GM19025 (cell line): ENCODE data around the gene BBX.
A peak's percentile ranks its signal among the peaks of the same experiment; 100 is the strongest.

Source experiments
- ATAC-seq: cut with Tn5 transposase; IDR thresholded peaks from one replicate; pipeline ENCODE4 v1.9.1; 2021; ENCODE audit warnings: mild to moderate bottlenecking, low read depth, moderate library complexity; ENCODE audit not compliant: unreplicated experiment

Gene BBX

GRCh38 chr3:107522510-107523288 lies at the start of gene BBX:
Gene BBX, plus strand, starts transcription at chr3:107522962. Its CDS starts 187,499 bp downstream, at chr3:107710461.
- peak; percentile 93 for ATAC-seq

DNA sequence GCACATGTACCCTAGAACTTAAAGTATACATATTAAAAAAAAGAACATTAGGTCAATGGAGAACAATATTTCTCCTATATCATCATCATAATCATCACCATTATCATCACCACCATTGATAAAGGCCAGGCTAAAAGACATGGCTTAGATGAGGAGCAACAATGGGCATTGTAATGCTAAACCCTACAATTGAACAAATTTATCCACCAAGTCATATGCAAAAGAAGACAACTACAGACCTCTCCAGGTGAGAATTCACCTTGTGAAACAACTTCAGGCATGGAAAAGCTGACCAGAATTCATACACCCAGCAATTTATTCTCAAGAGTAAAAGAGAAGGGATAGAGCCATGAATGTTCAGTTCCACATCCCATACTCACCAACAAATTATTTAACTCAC lies 46.3 kb upstream of the BBX start:
- ATAC-seq, result no peak

- no peak for ATAC-seq
Observed at GRCh38 chr3:107487490-107487889, 35.3 kb upstream of the BBX start.

DNA sequence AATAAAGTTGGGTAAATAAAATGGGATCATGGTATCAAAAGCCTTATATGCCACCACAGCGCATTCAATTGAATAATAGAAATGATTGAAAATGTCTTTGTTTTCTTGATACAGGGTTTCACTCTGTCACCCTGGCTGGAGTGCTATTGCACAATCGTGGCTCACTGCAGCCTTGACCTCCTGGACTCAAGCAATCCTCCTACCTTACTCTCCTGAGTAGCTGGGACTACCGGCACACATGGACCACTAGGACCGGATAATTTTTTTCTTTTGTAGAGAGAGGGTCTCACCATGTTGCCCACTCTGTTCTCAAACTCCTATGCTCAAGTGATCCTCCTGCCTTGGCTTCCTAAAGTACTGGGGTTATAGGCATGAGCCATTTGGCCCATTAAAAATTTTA lies 33.8 kb upstream of the BBX start:
- ATAC-seq, result no peak

GRCh38 chr3:107493134-107493533 lies 29.6 kb upstream of the BBX start:
- ATAC-seq, result no peak

DNA sequence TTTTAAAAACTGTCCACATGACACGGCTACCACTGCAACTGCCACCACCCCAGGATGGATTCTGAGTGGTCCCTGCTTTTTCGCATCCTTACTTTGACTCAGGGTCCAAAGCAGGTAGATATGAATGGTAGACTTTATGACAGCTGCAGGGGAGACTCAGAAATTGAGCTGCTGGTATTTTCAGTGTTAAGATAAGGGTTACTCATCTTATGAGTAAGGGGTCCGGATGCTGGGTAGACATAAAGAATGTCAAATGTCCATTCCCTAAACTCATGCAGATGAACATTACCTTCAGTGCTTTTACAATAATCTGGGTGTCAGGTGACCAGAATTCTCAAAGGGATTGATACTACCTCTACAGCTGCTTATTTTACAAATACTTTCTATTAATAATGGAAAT lies 25.9 kb upstream of the BBX start:
- no peak for ATAC-seq

GRCh38 chr3:107498646-107499045 lies 24.1 kb upstream of the BBX start:
- no peak for ATAC-seq

GRCh38 chr3:107506458-107506857 lies 16.3 kb upstream of the BBX start:
- ATAC-seq, result no peak

DNA sequence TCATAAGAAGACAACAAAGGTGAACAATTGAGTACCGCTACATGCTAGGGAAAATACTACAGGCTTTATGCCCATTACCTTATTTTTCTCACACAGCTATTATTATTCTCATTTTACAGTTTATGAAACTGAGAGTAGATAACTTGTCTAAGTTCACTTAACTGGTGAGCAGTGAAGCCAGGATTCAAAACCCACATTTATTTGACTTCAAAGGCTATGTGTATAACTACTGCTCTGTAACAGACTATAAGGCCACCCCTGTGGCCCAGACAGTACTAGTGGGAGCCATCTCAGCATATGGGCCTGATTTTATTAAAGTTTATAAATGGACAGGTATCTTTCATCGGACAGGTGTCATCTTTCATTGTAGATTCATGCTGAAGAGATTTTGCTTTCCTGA lies 14.4 kb upstream of the BBX start:
- no peak for ATAC-seq

- ATAC-seq, result no peak
Observed at GRCh38 chr3:107512108-107512507, 10.7 kb upstream of the BBX start.

DNA sequence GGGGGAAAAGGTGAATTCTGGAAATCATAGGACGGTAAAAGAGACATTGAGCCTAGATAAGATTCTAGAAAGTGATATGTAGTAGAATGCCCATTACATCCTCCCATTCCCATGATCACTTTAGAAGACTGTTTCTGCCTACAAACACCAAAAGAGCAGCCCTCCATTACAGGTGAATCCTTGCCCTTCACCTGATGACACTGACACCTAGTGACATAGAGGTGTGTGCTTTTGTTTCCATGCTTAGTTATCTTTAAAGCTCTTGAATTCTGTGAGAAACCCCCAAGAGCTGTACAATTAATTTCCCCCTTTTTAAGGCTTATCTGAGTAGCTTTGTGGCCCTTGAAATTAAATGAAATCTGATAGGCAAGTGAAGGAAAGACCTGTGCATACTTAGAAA lies 8.3 kb upstream of the BBX start:
- ATAC-seq, result no peak

DNA sequence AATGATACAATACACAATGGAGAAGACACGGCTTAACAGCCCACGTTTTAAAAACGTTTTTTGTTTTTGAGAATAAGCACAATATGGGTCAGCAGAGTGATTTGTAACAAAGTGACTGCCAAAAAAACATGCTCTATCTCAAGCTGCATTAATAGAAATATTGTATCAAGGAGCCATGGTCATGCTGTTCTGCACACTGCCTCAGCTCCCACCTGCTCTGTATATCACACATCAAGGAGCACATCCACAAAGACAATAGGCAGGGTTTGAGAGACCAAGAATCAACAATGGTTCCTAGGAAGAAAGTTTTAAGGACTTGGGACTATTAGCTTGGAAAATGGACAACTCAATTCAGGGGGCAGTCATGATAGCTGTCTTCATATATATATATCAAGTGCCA lies 6.3 kb upstream of the BBX start:
- no peak for ATAC-seq

DNA sequence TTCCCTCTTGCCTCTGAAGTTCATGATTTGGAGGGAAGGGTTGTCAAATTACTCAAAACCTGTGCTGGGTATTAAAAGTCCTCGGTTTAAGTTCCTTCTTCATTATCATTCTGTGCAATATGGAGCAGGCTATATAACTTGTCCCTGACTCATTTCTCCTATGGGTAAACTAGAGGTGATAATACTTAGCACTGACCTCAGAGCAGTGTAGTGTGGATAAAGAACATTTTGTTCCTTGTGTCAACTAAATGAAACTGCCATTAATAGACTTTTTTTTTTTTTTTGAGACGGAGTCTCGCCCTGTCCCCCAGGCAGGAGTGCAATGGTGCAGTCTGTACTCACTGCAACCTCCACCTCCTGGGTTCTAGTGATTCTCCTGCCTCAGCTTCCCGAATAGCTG lies 2.2 kb upstream of the BBX start:
- ATAC-seq, result no peak

GRCh38 chr3:107521469-107522059 lies 1.2 kb upstream of the BBX start:
- no peak for ATAC-seq

GRCh38 chr3:107523289-107523538 lies 452 bp downstream of the BBX start:
- ATAC-seq, result peak; percentile 23

DNA sequence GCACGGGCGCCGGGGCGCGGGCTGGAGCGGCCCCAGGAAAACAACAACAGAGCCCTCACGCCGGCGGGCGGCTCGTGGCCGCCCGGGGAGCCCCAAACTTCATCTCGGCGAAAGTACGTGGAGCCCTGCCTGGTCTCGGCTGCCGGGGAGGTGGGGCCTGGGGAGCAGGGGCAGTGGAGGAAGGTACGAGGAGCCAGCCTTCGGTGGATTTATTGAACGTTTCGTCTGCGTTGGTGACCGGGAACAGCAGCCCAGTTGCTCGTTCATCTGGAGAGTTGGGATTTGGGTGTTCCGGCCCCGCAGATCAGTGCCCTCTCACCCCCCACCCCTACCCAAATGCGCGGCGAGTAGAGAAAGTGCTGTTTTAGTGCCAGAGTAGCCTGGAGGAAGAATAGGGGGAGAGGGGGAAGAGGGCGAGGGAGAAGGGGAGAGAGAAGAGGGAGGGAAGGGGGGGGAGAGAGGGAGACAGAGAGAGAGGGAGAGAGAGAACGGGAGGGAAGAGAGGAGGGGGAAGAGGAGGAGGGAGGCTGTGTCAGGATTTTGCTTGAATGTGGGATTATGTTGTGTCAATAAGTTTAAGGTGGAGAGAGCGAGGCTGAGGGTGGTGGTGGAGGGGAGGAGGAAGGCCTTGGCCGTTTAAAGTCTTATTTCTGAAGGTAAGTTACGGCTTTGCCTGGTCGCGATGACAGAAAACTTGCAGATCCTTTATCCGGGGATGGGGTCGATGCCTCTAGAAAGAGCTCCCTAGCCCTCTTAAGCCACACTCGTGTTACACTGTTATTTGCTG lies 970 bp downstream of the BBX start:
- peak; percentile 22 for ATAC-seq

GRCh38 chr3:107524326-107524840 lies 1.6 kb downstream of the BBX start:
- no peak for ATAC-seq

- ATAC-seq, result no peak
Observed at GRCh38 chr3:107524841-107525643, 2.3 kb downstream of the BBX start.

DNA sequence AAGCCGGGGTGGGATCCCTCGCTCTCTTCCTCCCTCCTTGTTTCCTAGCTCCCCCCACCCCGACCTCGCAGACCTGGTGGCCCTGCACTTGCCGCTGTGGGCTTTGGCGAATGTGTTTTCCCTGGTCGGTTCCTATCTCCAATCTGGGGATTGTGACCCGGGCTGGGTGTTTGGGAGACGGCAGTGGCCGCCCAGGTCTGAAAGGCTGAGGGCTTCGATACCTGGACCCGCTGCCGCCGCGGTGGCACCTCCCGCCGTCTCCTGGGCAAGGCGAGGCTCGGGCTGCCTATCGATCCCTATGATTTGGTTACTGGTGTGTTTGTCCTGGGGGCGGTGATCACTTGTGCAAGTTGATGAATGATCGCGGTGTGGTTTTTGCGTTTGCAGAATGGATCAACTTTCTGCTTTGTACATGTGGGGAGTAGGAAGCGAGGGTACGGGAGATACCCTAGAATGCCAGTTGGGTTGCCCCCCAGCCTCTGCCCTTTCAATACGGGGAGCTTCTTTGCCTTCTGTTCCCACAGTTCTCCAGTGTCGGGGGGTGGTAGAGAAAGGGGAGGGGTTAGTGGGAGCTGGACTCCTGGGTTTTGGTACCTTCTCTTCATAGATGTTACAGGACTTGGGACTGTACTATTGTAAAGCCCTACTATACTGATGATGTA lies 3.0 kb downstream of the BBX start:
- ATAC-seq, result no peak

- no peak for ATAC-seq
Observed at GRCh38 chr3:107531917-107532469, 9.2 kb downstream of the BBX start.
